IPS DF 6.9 (cell line): ENCODE data around the gene DNAI1.

Source experiments
- DNase-seq: peaks from one replicate; pipeline ENCODE4 v3.0.0-alpha.2; 2013; ENCODE audit warnings: low read depth, low spot score
- H3K27ac ChIP-seq: one replicate; pipeline ENCODE4 v1.5.1; 2013; ENCODE audit warnings: low read length, control low read depth
- H3K27me3 ChIP-seq: 2 replicates; pipeline ENCODE4 v1.6.1; 2013; ENCODE audit warnings: mild to moderate bottlenecking, low read length; ENCODE audit not compliant: control insufficient read depth, insufficient read depth
- H3K36me3 ChIP-seq: 2 replicates; pipeline ENCODE4 v1.6.1; 2013; ENCODE audit warnings: low read length; ENCODE audit not compliant: control insufficient read depth, insufficient read depth
- H3K4me1 ChIP-seq: 2 replicates; pipeline ENCODE4 v1.6.1; 2013; ENCODE audit warnings: low read length; ENCODE audit not compliant: control insufficient read depth, insufficient read depth
- H3K4me3 ChIP-seq: 2 replicates; pipeline ENCODE4 v1.5.1; 2013; ENCODE audit warnings: mild to moderate bottlenecking, low read length
- H3K9me3 ChIP-seq: 2 replicates; pipeline ENCODE4 v1.6.1; 2013; ENCODE audit warnings: low read length, inconsistent platforms; ENCODE audit not compliant: control insufficient read depth, insufficient read depth
- WGBS: extraction: QIAGEN DNeasy Blood & Tissue Kit; methylation state at CpG from one replicate; pipeline ENCODE4 v1.1.7; 2013; ENCODE audit warnings: mixed read lengths, missing lambda C conversion rate; ENCODE audit not compliant: insufficient read length, insufficient coverage; 5-methylcytosine and 5-hydroxymethylcytosine counted together

Gene DNAI1

DNA sequence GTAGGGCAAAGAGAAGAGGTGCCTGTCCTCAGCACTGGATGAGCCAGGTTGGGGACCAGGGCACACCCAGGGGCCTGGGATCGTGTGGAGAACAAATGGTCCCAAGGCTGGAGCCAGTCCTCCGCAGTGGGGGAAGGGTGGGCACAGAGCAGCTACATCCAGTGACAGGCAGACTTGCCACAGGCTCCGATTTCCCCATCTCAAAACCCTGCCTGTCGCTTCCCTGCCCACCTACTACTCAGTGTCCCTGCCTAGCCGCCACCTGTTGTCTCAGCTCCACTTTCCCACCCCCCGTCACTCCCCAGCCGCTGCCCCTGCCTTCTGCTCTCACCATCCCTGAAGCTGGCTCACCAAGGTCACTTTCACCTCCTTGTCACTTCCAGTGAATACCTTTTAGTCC, 78.1 kb downstream of the DNAI1 start:
- H3K36me3 ChIP-seq, result no peaks in the 10 kb centered on the region
- no peaks in the 10 kb centered on the region; the same call in 1 of the 2 replicates for H3K4me1 ChIP-seq
- WGBS, result no CpG with 5 or more reads among the region's 7 CpGs
- H3K27ac ChIP-seq, result no peak overlapping the region
- H3K9me3 ChIP-seq, result no peaks in the 10 kb centered on the region
- DNase-seq, result no peak
- no peak overlapping the region for H3K4me3 ChIP-seq
- H3K27me3 ChIP-seq, result no peaks in the 10 kb centered on the region; the same call in 1 of the 2 replicates

DNA sequence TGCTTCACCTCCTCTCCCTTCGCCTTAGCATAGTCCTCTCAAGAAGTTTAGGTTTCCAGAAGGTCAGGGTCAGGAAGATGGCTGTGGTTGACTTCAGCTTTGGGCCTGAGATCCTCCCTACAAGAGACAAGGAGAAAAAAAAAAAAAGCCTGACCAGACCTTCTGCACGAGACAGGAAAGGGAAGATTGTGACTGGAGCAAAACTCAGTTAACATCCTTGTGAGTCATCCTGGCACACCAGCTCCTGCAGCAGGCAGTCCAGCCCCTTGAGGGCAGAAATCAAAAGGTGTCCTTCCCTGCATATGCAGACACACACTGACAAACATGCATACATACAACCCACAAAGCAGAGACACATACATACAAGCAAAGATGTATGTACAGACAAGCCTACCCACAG, 82.2 kb downstream of the DNAI1 start:
- DNase-seq, result no peak
- no peaks in the 10 kb centered on the region; the same call in 1 of the 2 replicates for H3K27me3 ChIP-seq
- WGBS, result no CpG with 5 or more reads among the region's 2 CpGs

DNA sequence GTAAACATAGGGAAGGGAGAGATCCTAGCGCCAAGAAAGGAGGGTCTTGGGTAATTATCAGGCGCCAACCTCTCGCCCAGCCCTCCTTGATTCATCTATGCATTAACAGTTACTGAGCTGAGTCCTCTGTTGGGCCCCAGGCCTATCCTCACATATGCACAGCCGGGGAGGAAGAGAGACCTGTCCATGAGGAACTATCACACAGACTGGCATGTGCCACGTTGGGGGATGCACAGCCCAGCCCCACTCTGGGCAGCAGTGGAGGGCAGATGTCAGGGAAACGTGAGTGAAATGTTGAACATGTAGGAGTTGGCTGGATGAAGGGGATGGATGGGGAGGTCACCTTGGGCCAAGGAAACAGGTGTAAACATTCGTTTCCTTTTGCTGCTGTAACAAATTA, 82.9 kb downstream of the DNAI1 start:
- no peaks in the 10 kb centered on the region; the same call in 1 of the 2 replicates for H3K4me1 ChIP-seq
- no peaks in the 10 kb centered on the region for H3K9me3 ChIP-seq
- no peak for DNase-seq
- H3K4me3 ChIP-seq, result no peak overlapping the region; the same call in 1 of the 2 replicates
- no peak overlapping the region for H3K27ac ChIP-seq
- WGBS, result no CpG with 5 or more reads among the region's 7 CpGs
- no peaks in the 10 kb centered on the region for H3K36me3 ChIP-seq
- no peaks in the 10 kb centered on the region; the same call in 1 of the 2 replicates for H3K27me3 ChIP-seq

More for the DNA sequence above, 82.2 kb downstream of the DNAI1 start:
- Histone ChIP-seq H3K36me3 (no peaks in the 10 kb centered on the region), H3K4me1 (no peaks in the 10 kb centered on the region; the same call in 1 of the 2 replicates), H3K4me3 (no peak overlapping the region), H3K27ac (no peak overlapping the region), H3K9me3 (no peaks in the 10 kb centered on the region)

DNA sequence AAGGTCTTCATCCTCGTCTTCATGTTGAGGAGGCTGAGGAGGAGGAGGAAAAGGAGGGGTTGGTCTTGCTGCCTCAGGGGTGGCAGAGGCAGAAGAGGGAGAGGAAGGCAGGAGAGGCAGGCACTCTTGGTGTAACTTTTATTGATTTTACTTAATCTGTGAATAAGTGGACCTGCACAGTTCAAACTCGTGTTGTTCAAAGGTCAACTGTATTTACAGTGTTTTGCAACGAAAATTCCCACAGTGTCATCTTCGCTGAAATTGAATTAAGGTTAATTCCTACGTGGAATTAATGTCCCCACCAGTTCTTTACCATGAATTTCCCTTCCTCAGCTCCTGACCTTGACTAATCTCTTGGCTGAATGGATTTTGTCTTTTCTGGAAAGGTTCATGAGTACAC, 85.4 kb downstream of the DNAI1 start:
- DNase-seq, result no peak
- WGBS, result no CpG with 5 or more reads among the region's 5 CpGs
- no peak overlapping the region for H3K27ac ChIP-seq
- H3K36me3 ChIP-seq, result no peaks in the 10 kb centered on the region
- H3K4me3 ChIP-seq, result no peak overlapping the region
- no peaks in the 10 kb centered on the region for H3K9me3 ChIP-seq
- no peaks in the 10 kb centered on the region for H3K27me3 ChIP-seq
- no peaks in the 10 kb centered on the region for H3K4me1 ChIP-seq

DNA sequence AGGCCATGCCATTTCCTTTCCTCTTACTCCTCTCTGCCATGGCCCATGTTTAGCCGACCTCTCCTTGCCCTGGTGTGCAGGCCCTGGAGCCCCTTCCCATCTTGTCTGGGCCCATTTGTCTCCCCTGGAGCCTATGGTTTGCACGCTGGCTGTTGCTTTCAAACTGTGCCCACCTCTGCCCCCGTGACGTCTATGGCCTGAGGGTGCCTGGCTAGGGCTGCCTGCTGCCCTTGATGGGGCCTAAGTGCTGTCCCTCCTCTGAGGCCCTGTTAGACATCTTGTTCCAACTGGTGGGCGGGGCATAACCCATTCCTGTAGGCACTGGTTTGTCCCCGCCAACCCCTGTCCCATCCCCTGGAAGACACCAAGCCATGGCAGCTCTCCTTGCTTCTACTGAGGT, 86.9 kb downstream of the DNAI1 start:
- no peak for DNase-seq
- no peak overlapping the region for H3K4me3 ChIP-seq
- no peak overlapping the region for H3K27ac ChIP-seq
- no CpG with 5 or more reads among the region's 6 CpGs for WGBS
- H3K9me3 ChIP-seq, result no peaks in the 10 kb centered on the region
- H3K4me1 ChIP-seq, result no peaks in the 10 kb centered on the region
- H3K27me3 ChIP-seq, result no peaks in the 10 kb centered on the region
- H3K36me3 ChIP-seq, result no peaks in the 10 kb centered on the region

DNA sequence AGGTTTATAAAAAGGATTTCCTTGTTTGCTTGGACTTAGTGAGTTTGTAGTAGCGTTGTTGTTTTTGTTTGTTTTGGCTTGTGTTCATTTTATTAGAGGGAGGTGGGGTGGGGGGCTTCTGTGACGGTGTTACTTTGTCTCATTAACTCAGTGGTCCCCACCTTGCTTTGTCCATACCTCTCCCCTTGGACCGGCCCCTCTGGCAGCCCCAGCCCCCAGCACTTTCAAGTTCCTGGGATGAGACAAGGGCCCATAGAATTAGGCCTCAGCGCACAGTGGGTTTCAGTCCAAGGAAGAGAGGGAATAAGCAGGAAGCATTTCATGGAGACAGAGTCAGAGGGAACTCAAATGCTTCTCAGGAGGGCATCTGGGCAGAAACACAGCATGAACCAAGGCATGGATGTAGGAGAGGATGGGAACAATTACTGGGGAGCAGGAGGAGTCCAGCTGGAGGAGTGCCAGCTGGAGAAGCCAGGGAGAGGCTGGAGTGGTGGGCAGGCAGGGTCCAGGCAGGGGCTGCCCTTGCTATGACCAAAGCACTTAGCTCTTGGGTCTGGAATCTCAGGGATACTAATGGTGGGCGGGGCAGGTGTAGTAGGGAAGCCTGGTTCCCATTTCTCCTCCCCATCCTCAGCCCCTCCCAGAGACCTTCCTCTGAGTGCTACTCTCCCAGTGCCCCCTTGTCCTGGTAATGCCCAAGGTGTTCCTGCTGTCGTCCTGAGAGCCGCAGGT, 87.7 kb downstream of the DNAI1 start:
- Histone ChIP-seq H3K4me1 (no peaks in the 10 kb centered on the region), H3K27ac (no peak overlapping the region), H3K9me3 (no peaks in the 10 kb centered on the region), H3K27me3 (no peaks in the 10 kb centered on the region), H3K36me3 (no peaks in the 10 kb centered on the region), H3K4me3 (no peak overlapping the region)
- DNase-seq, result no peak
- WGBS, result no CpG with 5 or more reads among the region's 7 CpGs

DNA sequence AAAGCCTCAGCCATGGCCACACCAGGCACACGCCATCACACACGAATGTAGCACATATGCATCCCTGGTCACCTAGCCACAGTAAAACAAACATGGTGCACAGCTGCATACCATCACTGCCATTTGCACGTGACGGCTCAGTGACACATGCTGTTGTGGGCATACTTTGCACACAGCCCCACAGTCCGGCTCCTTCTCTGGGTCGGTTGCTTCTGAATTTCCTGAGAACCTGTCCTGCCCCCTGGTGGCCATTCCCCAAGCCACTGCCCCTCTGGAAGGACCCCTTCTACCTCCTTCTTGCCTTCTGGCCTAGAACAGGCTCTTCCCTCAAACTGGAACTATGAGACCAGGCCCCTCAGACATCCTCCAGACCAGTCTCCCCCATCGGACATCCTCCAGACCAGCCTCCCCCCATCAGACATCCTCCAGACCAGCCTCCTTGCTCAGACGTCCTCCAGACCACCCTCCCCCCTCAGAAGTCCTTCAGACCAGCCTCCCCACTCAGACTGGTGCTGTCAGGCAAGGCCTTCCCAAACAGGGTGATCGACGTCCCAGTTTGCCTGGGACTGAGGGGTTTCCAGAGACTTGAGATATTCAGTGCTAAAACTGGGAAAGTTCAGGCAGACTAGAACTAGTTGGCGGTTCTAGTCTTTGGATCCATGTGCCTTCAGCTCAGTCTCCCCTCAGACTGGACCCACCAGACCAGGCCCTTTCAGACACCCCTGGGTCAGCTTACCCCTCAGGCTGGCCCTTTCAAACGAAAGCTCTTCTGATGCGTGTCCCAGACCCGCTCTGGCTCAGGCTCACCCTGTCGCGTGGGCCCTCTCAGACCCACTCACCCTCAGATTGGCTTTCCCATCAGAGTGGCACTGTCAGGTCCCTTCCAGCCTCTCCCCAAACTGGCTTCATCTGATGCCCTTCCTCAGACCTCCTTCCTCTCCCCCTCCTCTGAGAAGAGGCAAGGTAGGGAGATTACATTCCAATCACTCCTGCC, 88.5 kb downstream of the DNAI1 start:
- no peaks in the 10 kb centered on the region for H3K36me3 ChIP-seq

DNA sequence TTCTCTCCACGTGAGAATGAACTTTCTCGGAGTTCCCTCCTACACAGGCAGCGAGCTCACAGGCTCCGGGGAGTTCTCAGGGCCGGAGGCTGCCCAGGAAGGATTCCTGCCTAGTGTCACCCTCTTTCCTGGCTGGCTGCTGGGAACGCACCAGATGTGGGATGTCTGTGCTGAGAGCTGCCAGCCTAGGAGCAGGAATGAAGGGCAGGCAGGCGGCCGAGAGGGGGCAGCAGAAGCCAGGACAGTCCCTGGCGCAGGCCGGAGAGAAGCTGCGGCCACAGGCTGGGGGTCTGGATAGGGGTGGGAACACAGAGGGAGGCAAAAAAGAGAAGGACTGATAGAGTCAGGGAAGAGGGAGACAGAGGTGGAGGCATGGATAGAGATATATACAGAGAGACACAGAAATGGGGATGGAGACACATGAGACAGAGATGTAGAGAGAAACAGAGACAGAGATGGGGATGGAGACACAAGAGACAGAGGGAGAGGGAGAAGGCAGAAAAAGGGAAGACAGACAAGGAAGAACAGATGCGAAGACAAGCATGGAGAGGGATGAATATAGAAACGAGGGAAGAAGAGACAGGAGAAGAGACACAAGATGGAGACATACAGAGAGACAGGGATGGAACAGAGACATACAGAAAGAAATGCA, 89.5 kb downstream of the DNAI1 start:
- DNase-seq, result peak; percentile 35
- no peaks in the 10 kb centered on the region for H3K9me3 ChIP-seq
- H3K4me3 ChIP-seq, result no peak overlapping the region
- no peaks in the 10 kb centered on the region for H3K36me3 ChIP-seq
- no peak overlapping the region for H3K27ac ChIP-seq
- no peaks in the 10 kb centered on the region for H3K27me3 ChIP-seq
- WGBS, result no CpG with 5 or more reads among the region's 13 CpGs
- H3K4me1 ChIP-seq, result no peaks in the 10 kb centered on the region

More for the DNA sequence above, 88.5 kb downstream of the DNAI1 start:
- no CpG with 5 or more reads among the region's 16 CpGs for WGBS
- H3K4me1 ChIP-seq, result no peaks in the 10 kb centered on the region
- H3K27ac ChIP-seq, result no peak overlapping the region
- no peak overlapping the region for H3K4me3 ChIP-seq
- DNase-seq, result peak; percentile 64
- no peaks in the 10 kb centered on the region for H3K9me3 ChIP-seq
- H3K27me3 ChIP-seq, result no peaks in the 10 kb centered on the region

DNA sequence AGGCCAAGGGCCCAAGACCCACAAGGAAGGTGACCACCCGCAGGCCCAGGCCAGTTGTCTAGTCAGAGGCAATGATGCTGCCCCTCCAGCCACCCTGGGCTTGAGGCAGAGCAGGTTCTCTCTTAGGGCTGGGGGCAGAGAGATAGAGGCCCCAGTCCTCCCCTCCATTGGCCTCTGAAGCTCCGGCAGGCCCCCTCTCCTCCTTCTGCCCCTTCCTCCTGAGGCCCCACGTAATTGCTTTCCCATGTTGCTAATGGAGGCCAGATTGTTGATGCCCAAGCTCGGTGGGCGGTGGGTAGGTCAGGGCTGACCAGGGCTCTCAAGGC, 90.8 kb downstream of the DNAI1 start:
- Histone ChIP-seq H3K9me3 (no peaks in the 10 kb centered on the region), H3K36me3 (no peaks in the 10 kb centered on the region), H3K27me3 (no peaks in the 10 kb centered on the region), H3K27ac (no peak overlapping the region), H3K4me1 (no peaks in the 10 kb centered on the region; the same call in 1 of the 2 replicates), H3K4me3 (no peak overlapping the region)
- no peak for DNase-seq
- no CpG with 5 or more reads among the region's 5 CpGs for WGBS

DNA sequence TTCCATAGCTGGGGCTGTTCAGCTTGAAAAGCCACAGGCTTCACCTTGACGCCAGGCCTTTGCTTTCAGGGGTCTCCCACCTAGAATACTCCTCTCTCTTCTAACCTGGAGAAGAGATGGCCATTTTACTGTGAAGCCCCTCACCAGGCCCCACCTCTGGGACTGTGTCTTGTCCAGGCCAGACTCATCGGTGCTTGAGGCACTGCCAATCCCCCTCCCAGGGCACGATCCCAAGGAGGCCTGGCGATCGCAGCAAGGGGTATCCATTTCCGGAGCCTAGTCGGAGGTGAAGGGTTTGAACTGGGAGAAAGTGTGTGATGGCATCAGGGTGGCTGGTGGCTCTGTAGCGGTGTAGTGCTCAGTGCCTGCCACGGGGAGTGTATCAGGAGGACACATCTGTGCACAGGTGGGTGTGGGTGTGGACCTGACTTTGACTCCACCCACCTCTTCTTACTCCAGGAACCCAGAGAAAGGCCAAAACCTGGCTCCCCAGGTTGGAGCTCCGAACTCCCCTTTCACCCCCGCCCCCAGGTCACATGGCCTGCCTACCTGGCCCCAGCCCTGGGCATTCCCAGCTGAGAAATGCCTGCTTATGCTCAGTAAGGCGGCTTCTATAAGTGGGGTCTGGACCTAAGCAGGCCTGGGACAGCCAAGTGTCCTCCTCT, 91.5 kb downstream of the DNAI1 start:
- no peak overlapping the region for H3K4me3 ChIP-seq
- DNase-seq, result no peak
- H3K27me3 ChIP-seq, result no peaks in the 10 kb centered on the region
- WGBS, result no CpG with 5 or more reads among the region's 12 CpGs
- no peak overlapping the region for H3K27ac ChIP-seq
- no peaks in the 10 kb centered on the region for H3K9me3 ChIP-seq
- peaks cover 4% of the 10 kb centered on the region for H3K4me1 ChIP-seq
- no peaks in the 10 kb centered on the region for H3K36me3 ChIP-seq
